Testis (tissue), 3 donors: ENCODE measurements around the gene KRTAP5-6. TPM values are rescaled to one million over a fixed set of nuclear protein-coding genes. Genes with fewer than 3 reads are reported as not detected.
A peak's percentile ranks its signal among the peaks of the same experiment; 100 is the strongest.
"Not testable (repeated sequence)": the region's sequence is repeated elsewhere in the genome, so short reads cannot be mapped to it uniquely, and the experiment has no call there.

Experiments
- DNase-seq: peaks from one replicate; pipeline ENCODE4 v3.0.0-alpha.2; 2019
- H3K27ac ChIP-seq, 2 donors: fragments of 200-600 bp; sonication (generic); one replicate each; pipeline ENCODE4 v1.5.1; 2019
- H3K27me3 ChIP-seq: fragments of 200-600 bp; sonication (generic); one replicate; pipeline ENCODE4 v1.5.1; 2019
- H3K36me3 ChIP-seq: fragments of 200-600 bp; sonication (generic); one replicate; pipeline ENCODE4 v1.5.1; 2017; ENCODE audit warnings: low read depth; ENCODE audit errors: missing control alignments
- H3K4me1 ChIP-seq: fragments of 200-600 bp; sonication (generic); one replicate; pipeline ENCODE4 v1.5.1; 2019
- H3K4me3 ChIP-seq, 2 donors: fragments of 200-600 bp; sonication (generic); one replicate each; pipeline ENCODE4 v1.5.1; 2017 to 2019
- H3K9me3 ChIP-seq: fragments of 200-600 bp; sonication (generic); one replicate; pipeline ENCODE4 v1.5.1; 2017
- CTCF ChIP-seq, 3 experiments: fragments of 450-650 bp in 2 of 3; fragments of 200-600 bp in 1 of 3; sonication (generic) in 1 of 3; IDR thresholded peaks; one replicate each; pipeline ENCODE4 v1.5.1; 2016 to 2019; ENCODE audit warnings: antibody characterized with exemption in 3 of 3, mild to moderate bottlenecking in 2 of 3, moderate library complexity in 1 of 3
- POLR2A ChIP-seq: fragments of 450-650 bp; IDR thresholded peaks from one replicate; pipeline ENCODE4 v1.6.1; 2017; ENCODE audit warnings: antibody characterized with exemption, mild to moderate bottlenecking, moderate library complexity
- WGBS, 2 donors: methylation state at CpG; one replicate each; pipeline ENCODE4 v1.1.5; 2018; 5-methylcytosine and 5-hydroxymethylcytosine counted together
- intact Hi-C: fragments of 100-400 bp; cut with DNase I; formaldehyde crosslinking; loops from one replicate; pipeline ENCODE4 v1.15.1; 2023; ENCODE audit warnings: low total_unique reads
- polyA plus RNA-seq: library from polyadenylated mRNA; stranded (reverse); fragments of 350-450 nt; fragmentation: Illumina TruSeq; extraction: RNeasy Lipid Tissue Mini Kit (QIAGEN cat#74804); gene quantifications from one replicate; pipeline ENCODE4 v1.2.3, GENCODE V29; 2014; ENCODE audit warnings: low read depth, low replicate concordance; ENCODE audit not compliant: insufficient read depth
- total RNA-seq, 2 donors: library from RNA; depleted of rRNA; stranded (reverse); fragments of >200 nt; gene quantifications; one replicate each; pipeline ENCODE4 v1.2.3, GENCODE V29; 2016

KRTAP5-6 gene
- total and polyA plus RNA-seq, 3 donors from 2014 or later: not detected

DNA sequence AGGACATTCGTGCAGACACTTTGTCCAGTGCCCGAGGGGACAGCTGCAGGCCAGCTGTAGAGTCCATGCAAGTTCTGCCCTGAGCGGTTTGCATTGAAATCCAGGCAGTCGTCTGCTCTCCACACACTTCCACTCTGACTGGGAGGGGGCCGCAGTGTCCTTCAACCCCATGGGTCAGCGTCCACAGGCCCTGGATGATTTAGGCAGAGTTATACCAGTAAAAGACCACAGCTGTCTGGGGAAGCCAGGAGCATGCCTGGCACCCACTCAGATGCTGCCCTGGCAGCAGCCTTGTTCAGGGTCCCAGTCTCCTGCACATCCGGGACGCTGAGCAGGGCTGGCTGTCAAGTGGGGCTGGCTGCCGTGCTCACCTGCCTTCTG, 40.9 kb upstream of the KRTAP5-6 start:
- 89 to 94% methylated on average over 7 to 9 of the region's 9 CpGs for WGBS, 2 donors
- Histone ChIP-seq H3K36me3 (no peaks in the 10 kb centered on the region), H3K27ac (no peak overlapping the region), H3K4me3 (no peak overlapping the region), H3K27me3 (no peaks in the 10 kb centered on the region), H3K9me3 (no peaks in the 10 kb centered on the region), H3K4me1 (no peaks in the 10 kb centered on the region)
- TF ChIP-seq POLR2A (no peak), CTCF (IDR thresholded peaks at IDR 0.05) (no peak)
- peak; percentile 10 for DNase-seq
- intact Hi-C loops: loop anchor here (10.0 kb wide), 2 partner anchors 179 to 499 kb away; partner anchors contain the start of genes SYT8 and TNNI2

- H3K4me1 ChIP-seq: no peaks in the 10 kb centered on the region
- no peak overlapping the region for H3K27ac ChIP-seq
- no peak for TF ChIP-seq CTCF (IDR thresholded peaks at IDR 0.05)
- no peaks in the 10 kb centered on the region for H3K9me3 ChIP-seq
- DNase-seq: peak; percentile 4
- WGBS, 2 donors: 83 to 92% methylated on average over 7 of the region's 7 CpGs
- H3K4me3 ChIP-seq: no peak overlapping the region
- no peaks in the 10 kb centered on the region for H3K36me3 ChIP-seq
- intact Hi-C loops: loop anchor here (10.0 kb wide), 2 partner anchors 178 to 498 kb away; partner anchors contain the start of genes SYT8 and TNNI2
- H3K27me3 ChIP-seq: no peaks in the 10 kb centered on the region
These were observed 40.3 kb upstream of the KRTAP5-6 start for GRCh38 chr11:1656670-1657069.

DNA sequence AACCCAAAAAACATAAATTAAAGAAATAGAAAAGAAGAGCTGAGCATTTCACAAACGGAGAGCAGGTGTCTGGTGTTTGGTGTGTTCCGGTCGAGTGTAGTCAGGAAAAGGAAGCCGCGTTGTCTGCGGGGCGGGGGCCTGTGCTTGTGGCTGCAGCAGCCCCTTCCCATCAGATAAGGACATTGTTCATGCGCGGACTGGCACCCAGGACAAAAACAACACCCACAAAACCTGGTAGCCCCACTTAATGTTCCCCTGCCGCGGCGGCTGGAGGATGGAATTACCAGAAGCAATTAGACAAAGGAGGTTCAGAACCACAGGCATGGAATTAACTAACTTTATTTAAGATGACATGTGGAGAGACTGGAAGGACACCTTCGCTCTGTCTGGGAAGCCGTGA, 37.5 kb upstream of the KRTAP5-6 start:
- DNase-seq: peak; percentile 12
- TF ChIP-seq CTCF (IDR thresholded peaks at IDR 0.05): no peak
- Histone ChIP-seq H3K4me1 (no peaks in the 10 kb centered on the region), H3K36me3 (no peaks in the 10 kb centered on the region), H3K9me3 (no peaks in the 10 kb centered on the region), H3K27me3 (no peaks in the 10 kb centered on the region), H3K4me3 (no peak overlapping the region), H3K27ac (no peak overlapping the region)
- intact Hi-C loops: loop anchor here (10.0 kb wide), 2 partner anchors 175 to 495 kb away; partner anchors contain the start of genes SYT8 and TNNI2
- 79 to 86% methylated on average over 13 to 14 of the region's 14 CpGs for WGBS, 2 donors

DNA sequence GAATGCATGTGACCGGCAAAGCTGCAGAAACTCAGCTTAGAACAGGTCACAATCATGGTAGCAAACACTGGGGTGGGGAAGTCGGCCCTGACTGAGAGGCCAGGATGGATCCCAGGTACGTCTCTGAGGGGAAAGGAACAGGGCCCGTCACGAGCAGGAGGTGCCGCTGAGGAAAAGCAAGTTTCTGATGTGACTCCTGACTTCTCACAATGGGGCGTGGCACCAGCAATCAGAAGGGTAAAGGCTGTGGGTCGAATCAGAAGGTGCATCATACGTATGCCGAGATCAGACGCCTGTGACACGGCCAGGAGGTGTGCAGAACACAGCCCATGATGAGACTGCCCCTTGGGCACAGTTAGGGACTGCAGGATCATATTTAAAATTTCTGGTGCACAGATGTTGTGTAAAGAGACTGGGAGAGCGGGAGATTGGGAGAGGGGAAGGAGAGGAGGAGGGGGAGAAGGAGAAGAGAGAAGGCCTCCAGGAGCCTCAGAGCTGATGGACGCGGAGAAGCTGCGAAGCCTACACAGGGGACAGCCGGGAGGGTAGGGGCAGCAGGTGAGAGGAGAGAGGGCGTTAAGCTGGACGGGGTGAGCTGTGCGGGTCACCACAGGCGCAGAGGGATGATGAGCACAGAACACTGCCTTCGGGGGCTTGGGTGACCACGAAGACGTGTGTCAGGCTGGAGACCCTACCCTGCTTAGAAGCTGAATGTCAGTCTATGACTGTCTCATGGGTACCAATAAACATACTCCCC, 36.7 kb upstream of the KRTAP5-6 start:
- no peak overlapping the region for H3K27ac ChIP-seq
- DNase-seq: no peak
- no peak for TF ChIP-seq POLR2A
- no peak for TF ChIP-seq CTCF (IDR thresholded peaks at IDR 0.05)
- no peaks in the 10 kb centered on the region for H3K27me3 ChIP-seq
- H3K36me3 ChIP-seq: no peaks in the 10 kb centered on the region
- H3K4me3 ChIP-seq: no peak overlapping the region
- no peaks in the 10 kb centered on the region for H3K9me3 ChIP-seq
- intact Hi-C loops: no loop called here
- 86 to 87% methylated on average over 24 of the region's 24 CpGs for WGBS, 2 donors
- no peaks in the 10 kb centered on the region for H3K4me1 ChIP-seq

- H3K36me3 ChIP-seq, H3K27ac ChIP-seq, H3K4me3 ChIP-seq, H3K9me3 ChIP-seq, H3K27me3 ChIP-seq, intact Hi-C loops, DNase-seq, H3K4me1 ChIP-seq: not testable (repeated sequence)
- WGBS, 2 donors: 81 to 95% methylated on average over 5 to 16 of the region's 25 CpGs
These were observed 35.3 kb upstream of the KRTAP5-6 start for GRCh38 chr11:1661454-1662269.

DNA sequence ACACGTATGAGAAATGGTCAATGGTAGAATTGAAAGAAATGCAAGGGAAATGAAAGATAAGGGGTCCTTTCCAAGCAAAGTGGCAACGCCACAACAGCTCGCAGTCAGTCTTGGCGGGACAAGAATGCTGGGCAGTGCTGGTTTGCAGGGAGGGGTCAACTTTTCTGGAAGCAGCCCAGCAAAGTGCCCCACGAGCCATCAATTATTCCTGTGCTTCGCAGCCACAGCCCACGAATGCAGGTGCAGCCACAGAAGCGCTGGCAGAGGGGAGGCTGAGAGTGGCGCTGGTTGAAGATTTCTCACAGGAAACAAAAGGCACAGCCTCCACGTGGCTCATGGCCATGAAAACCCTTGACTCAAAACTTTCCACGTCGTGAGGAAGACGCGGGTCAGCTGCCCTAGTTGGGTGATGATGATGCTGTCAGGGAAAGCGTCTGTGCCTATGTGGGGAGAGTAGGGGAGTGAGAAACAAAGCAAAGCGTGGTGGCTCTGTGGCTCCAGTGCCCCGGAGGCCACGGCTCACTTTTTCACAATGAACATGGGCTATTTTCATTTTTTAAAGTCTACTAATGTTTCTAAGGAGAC, 34.2 kb upstream of the KRTAP5-6 start:
- WGBS, 2 donors: 62 to 67% methylated on average over 16 to 18 of the region's 18 CpGs
- intact Hi-C loops, H3K36me3 ChIP-seq, H3K4me1 ChIP-seq, H3K4me3 ChIP-seq, H3K27ac ChIP-seq, H3K27me3 ChIP-seq, H3K9me3 ChIP-seq, DNase-seq: not testable (repeated sequence)
